ENCODE results near the gene DDX41.

DDX41 gene

DNA sequence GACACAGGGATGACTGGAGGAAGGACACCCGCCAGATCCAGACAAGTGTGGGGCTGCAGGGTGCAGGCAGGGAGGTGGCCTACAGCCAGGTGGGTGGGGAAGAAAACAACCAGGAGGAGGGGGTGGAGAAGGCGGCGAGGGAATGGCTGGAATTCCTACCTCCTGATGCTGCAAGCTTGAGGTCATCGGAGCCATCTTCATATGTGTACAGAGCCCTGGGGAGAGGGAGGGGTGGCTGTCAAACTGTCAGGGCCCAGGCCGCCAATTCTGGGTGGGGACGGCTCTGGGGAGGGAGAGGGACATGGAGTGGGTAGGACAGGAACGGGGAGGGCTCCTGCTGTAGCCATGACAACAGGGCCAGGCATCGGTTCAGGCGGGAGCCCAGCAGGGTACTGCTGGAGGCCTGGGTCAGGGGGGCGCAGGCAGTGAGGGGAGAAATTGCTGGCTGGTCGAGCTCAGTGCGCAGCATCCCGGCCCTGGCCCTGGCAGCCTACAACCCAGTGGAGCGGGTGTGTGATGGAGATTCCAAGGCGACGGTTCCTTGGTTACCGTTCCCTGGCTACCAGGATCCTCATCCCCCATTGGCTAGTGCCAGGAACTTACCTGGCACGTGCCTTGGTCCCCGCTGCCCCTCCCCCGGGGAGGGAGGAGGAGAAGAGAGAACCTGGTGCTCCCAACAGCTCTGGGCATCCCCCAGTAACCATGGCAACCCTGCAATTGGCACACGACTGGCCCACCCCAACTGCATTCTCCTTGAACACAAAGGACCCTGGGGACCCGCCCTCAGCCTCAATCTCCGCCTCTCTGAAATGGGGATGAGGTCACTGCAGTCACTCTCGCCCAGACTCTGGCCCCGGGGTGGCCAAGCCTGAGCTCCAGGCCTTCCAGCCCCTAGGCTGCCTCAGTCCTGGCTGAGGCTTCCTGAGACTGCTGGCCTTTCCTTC is 47.8 kb downstream of the DDX41 start:
- DNase-seq (ENCODE audit: insufficient read length, low spot score): no peak
- FAIRE-seq: no peak
- TF ChIP-seq, protein P1, sequence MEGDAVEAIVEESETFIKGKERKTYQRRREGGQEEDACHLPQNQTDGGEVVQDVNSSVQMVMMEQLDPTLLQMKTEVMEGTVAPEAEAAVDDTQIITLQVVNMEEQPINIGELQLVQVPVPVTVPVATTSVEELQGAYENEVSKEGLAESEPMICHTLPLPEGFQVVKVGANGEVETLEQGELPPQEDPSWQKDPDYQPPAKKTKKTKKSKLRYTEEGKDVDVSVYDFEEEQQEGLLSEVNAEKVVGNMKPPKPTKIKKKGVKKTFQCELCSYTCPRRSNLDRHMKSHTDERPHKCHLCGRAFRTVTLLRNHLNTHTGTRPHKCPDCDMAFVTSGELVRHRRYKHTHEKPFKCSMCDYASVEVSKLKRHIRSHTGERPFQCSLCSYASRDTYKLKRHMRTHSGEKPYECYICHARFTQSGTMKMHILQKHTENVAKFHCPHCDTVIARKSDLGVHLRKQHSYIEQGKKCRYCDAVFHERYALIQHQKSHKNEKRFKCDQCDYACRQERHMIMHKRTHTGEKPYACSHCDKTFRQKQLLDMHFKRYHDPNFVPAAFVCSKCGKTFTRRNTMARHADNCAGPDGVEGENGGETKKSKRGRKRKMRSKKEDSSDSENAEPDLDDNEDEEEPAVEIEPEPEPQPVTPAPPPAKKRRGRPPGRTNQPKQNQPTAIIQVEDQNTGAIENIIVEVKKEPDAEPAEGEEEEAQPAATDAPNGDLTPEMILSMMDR (IDR thresholded peaks at IDR 0.05; ENCODE audit: insufficient read depth, missing control alignments): no peak

DNA sequence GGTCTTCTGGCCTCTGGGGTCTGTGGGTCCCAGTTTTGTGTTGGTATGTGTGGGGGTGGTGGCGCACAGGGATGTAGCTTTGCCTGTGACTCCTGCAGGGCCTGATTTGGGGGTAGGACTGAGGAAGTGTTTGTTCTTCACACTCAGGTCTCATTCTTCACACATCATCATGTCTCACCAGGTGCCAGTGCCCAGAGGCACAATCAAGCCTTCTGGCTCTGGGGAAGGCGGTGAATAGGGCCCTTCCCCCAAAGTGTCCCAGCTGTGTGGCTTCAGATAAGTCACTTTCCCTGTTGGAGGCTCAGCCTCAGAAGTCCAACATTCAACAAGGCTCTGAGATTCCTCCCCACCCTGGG is 48.5 kb downstream of the DDX41 start:
- no peak for DNase-seq (ENCODE audit: insufficient read length, low spot score)
- FAIRE-seq: no peak
- TF ChIP-seq, protein P1 (IDR thresholded peaks at IDR 0.05; ENCODE audit: insufficient read depth, missing control alignments): no peak

DNA sequence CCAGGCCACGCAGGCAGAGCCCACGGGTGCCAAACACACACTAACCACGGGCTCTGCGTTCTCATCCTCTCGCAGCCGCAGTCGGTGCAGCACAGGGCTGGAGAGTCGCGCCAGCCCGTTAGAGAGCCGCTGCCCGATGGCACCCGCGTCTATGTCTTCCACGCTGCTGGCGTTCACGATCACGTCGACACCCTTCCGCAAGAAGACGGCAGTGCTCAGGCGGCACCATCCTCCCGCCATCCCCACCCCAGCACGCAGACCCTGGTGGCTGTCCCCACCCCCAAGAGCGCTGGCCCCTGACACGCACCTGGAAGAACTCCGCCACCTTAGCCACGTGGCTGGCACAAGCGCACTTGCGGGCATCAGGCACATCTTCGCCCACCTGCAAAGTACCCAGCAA is 49.3 kb downstream of the DDX41 start:
- FAIRE-seq: no peak
- TF ChIP-seq, protein P1 (IDR thresholded peaks at IDR 0.05; ENCODE audit: insufficient read depth, missing control alignments): no peak
- DNase-seq (ENCODE audit: insufficient read length, low spot score): no peak

DNA sequence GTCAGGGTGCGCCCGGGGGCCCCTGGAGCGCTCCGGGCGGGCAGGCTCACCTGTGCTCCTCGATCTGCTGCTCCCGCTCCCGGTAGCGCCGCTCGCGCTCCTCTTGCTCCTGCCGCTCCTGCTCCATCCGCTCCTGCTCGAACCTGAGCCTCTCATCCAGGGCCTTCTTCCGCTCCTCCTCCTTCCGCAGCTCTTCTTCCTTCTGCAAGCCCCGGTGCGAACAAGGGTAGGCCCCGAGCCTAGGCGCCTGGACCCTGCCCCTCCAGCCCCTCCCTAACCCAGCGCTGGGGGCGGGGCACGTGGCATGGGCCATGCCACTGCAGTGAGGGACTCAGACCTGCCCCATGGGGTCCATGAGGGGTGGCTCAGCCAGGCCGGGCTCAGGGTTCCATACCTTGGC is 49.9 kb downstream of the DDX41 start:
- FAIRE-seq (no peak), DNase-seq (ENCODE audit: insufficient read length, low spot score) (no peak)
- TF ChIP-seq, protein P1 (IDR thresholded peaks at IDR 0.05; ENCODE audit: insufficient read depth, missing control alignments): no peak

DNA sequence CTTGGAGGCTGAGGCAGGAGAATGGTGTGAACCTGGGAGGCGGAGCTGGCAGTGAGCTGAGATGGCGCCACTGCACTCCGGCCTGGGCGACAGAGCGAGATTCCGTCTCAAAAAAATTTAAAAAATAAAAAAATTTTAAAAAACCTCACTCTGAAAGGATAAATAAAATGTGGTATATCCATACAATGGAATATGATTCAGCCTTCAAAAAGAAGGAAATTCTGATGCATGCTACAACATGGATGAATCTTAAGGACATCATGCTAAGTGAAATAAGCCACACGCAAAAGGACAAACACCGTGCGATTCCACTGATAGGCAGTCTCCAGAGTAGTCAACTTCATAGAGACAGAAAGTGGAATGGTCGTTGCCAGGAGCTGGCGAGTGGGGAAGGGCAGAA is 51.7 kb downstream of the DDX41 start:
- DNase-seq (ENCODE audit: insufficient read length, low spot score): no peak
- TF ChIP-seq, protein P1 (IDR thresholded peaks at IDR 0.05; ENCODE audit: insufficient read depth, missing control alignments): no peak
- no peak for FAIRE-seq

DNA sequence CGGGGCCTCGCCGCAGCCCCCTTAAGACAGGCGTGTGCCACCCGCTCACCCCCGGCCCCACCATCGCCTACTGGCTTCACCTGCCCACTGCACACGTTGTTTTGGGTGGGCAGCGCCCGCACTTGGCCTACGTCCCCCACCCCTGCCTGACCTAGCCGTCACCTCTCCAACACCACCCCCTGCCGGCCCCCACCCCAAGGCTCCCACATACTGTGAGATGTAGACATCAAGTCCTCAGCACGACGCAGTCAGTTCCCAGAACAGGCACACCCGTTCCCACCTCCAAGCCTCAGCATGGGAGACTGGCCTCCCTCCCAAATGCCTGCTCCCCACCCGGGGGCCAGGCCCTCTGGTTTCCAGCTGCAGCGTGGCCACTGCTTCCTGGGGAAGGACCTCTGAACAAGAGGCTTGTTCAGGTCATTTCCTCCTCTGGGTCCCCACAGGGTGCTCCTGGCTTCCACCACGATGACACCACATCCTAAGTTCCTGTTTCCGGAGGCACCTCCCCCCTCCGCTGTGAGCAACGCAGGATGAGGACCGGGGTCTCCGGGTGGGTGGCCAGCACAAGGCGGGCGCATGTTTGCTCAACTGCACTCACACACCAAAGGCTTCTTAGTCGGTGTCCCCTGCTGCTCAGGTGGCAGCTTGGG is 54.6 kb downstream of the DDX41 start:
- FAIRE-seq: no peak
- TF ChIP-seq, protein P1 (IDR thresholded peaks at IDR 0.05; ENCODE audit: insufficient read depth, missing control alignments): no peak
- DNase-seq (ENCODE audit: insufficient read length, low spot score): no peak
